Liver (tissue), 9 donors: ENCODE measurements around the gene MRTFB. TPM values are rescaled to one million over a fixed set of nuclear protein-coding genes. Genes with fewer than 3 reads are reported as not detected.

Source experiments
- DNase-seq: peaks from one replicate; pipeline ENCODE4 v3.0.0-alpha.2; 2017; ENCODE audit warnings: low spot score
- H3K27ac ChIP-seq, 2 donors: one replicate each; pipeline ENCODE4 v1.7.0; 2013; ENCODE audit warnings: inconsistent platforms in 2 of 2, low read length in 2 of 2, control low read depth in 1 of 2, low read depth in 1 of 2, mild to moderate bottlenecking in 1 of 2
- H3K27me3 ChIP-seq, 4 donors: one replicate each; pipeline versions ENCODE4 v1.6.1 to v1.7.0; 2013; ENCODE audit warnings: low read length in 3 of 4, inconsistent platforms in 1 of 4, mild to moderate bottlenecking in 1 of 4, moderate library complexity in 1 of 4; ENCODE audit not compliant: control insufficient read depth in 4 of 4, insufficient read depth in 4 of 4
- H3K36me3 ChIP-seq, 4 donors: one replicate each; pipeline versions ENCODE4 v1.6.1 to v1.7.0; 2013; ENCODE audit warnings: low read length in 3 of 4, mild to moderate bottlenecking in 3 of 4, low read depth in 1 of 4, moderate library complexity in 1 of 4; ENCODE audit not compliant: control insufficient read depth in 4 of 4, insufficient read depth in 3 of 4
- H3K4me1 ChIP-seq, 4 donors: one replicate each; pipeline versions ENCODE4 v1.6.1 to v1.7.0; 2013; ENCODE audit warnings: low read length in 3 of 4, mild to moderate bottlenecking in 3 of 4, moderate library complexity in 1 of 4; ENCODE audit not compliant: control insufficient read depth in 4 of 4, insufficient read depth in 4 of 4
- H3K4me3 ChIP-seq, 3 donors: one replicate each; pipeline versions ENCODE4 v1.6.1 to v1.7.0; 2013; ENCODE audit warnings: low read length in 3 of 3, control low read depth in 1 of 3, low read depth in 1 of 3, mild to moderate bottlenecking in 1 of 3
- H3K9ac ChIP-seq, 2 donors: one replicate each; pipeline ENCODE4 v1.7.0; 2013; ENCODE audit warnings: low read length in 2 of 2, mild to moderate bottlenecking in 2 of 2, moderate library complexity in 2 of 2, control low read depth in 1 of 2, low read depth in 1 of 2
- H3K9me3 ChIP-seq, 4 donors: one replicate each; pipeline versions ENCODE4 v1.6.1 to v1.7.0; 2013; ENCODE audit warnings: low read length in 3 of 4; ENCODE audit not compliant: control insufficient read depth in 4 of 4
- EGR1 ChIP-seq, 2 donors: IDR thresholded peaks; 2 replicates each; pipeline ENCODE4 v1.6.1; 2016 to 2018; ENCODE audit warnings: antibody characterized with exemption in 2 of 2, low read depth in 2 of 2
- FOXA2 ChIP-seq: IDR thresholded peaks from 2 replicates; pipeline ENCODE4 v1.6.1; 2016; ENCODE audit warnings: antibody characterized with exemption
- GABPA ChIP-seq, 2 donors: IDR thresholded peaks in 1 of 2; conservative IDR thresholded peaks in 1 of 2; 2 replicates each; pipeline ENCODE4 v1.6.1; 2016; ENCODE audit warnings: antibody characterized with exemption in 2 of 2, mild to moderate bottlenecking in 1 of 2, moderate library complexity in 1 of 2
- HNF4A ChIP-seq, 2 donors: conservative IDR thresholded peaks; 2 replicates each; pipeline ENCODE4 v1.6.1; 2016; ENCODE audit warnings: antibody characterized with exemption in 2 of 2, mild to moderate bottlenecking in 2 of 2
- JUND ChIP-seq, 2 donors: IDR thresholded peaks; 2 replicates each; pipeline ENCODE4 v1.6.1; 2016; ENCODE audit warnings: antibody characterized with exemption in 2 of 2
- RAD21 ChIP-seq, 2 donors: IDR thresholded peaks; 2 replicates each; pipeline ENCODE4 v1.6.1; 2016; ENCODE audit warnings: antibody characterized with exemption in 2 of 2, mild to moderate bottlenecking in 2 of 2
- RXRA ChIP-seq, 2 donors: IDR thresholded peaks; 2 replicates each; pipeline ENCODE4 v1.6.1; 2017 to 2018; ENCODE audit warnings: antibody characterized with exemption in 2 of 2, mild to moderate bottlenecking in 1 of 2
- SP1 ChIP-seq: IDR thresholded peaks from 2 replicates; pipeline ENCODE4 v1.6.1; 2018; ENCODE audit warnings: antibody characterized with exemption, mild to moderate bottlenecking
- TAF1 ChIP-seq: conservative IDR thresholded peaks from 2 replicates; pipeline ENCODE4 v1.6.1; 2016; ENCODE audit warnings: antibody characterized with exemption, mild to moderate bottlenecking
- WGBS: extraction: QIAGEN DNeasy Blood & Tissue Kit; methylation state at CpG from one replicate; pipeline ENCODE4 v1.1.7; 2013; 5-methylcytosine and 5-hydroxymethylcytosine counted together
- polyA plus RNA-seq, 2 donors: library from polyadenylated mRNA; stranded (reverse) in 1 of 2; unstranded in 1 of 2; fragments of 200-250 nt in 1 of 2; fragments of >200 nt in 1 of 2; fragmentation: Nextera tagmentation in 1 of 2; extraction: Ambion mirVana in 1 of 2; gene quantifications; one replicate each; pipeline versions ENCODE4 v1.2.1 to v1.2.3, GENCODE V29; 2013 to 2015
- total RNA-seq, 2 donors: library from RNA; depleted of rRNA; stranded (reverse); fragments of >200 nt; gene quantifications; one replicate each; pipeline ENCODE4 v1.2.3, GENCODE V29; 2014
- TF ChIP-seq, protein P1 (sequence below): fragments of 150-350 bp; IDR thresholded peaks from 2 replicates; pipeline ENCODE4 v1.5.1; 2017; ENCODE audit warnings: improper control_type of control experiment, low read depth, low read length; ENCODE audit not compliant: missing input control
- TF ChIP-seq, protein P2 (sequence below): IDR thresholded peaks from 2 replicates; pipeline ENCODE4 v1.6.1; 2016; ENCODE audit warnings: antibody characterized with exemption
- TF ChIP-seq, protein P3 (sequence below): IDR thresholded peaks from 2 replicates; pipeline ENCODE4 v1.6.1; 2016; ENCODE audit warnings: antibody characterized with exemption
- TF ChIP-seq, protein P4 (sequence below): IDR thresholded peaks from 2 replicates; pipeline ENCODE4 v1.6.1; 2016; ENCODE audit warnings: antibody characterized with exemption, mild to moderate bottlenecking
- TF ChIP-seq, protein P5 (sequence below): IDR thresholded peaks from 2 replicates; pipeline ENCODE4 v1.6.1; 2016; ENCODE audit warnings: antibody characterized with exemption
- donor health status: healthy.
- donor health status: healthy.
- donor health status: healthy.
- donor health status: healthy.
- donor health status: healthy.

Gene MRTFB
- total and polyA plus RNA-seq, 4 donors: 4.1 to 14.2 (median 5.8) TPM

DNA sequence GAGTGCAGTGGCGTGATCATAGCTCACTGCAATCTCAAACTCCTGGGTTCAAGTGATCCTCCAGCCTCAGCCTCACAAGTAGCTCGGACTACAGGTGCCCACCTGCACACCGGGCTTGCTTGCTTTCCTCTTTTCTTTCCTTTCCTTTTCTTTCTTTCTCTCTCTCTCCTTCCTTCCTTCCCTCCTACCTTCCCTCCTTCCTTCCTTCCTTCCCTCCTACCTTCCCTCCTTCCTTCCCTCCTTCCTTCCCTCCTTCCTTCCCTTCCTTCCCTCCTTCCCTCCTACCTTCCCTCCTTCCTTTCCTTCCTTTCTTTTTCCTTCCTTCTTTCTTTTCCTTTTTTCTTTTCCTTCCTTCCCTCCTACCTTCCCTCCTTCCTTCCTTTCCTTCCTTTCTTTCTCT lies 225.5 kb downstream of the MRTFB start:
- no peaks in the 10 kb centered on the region for H3K9me3 ChIP-seq
- no peak overlapping the region for H3K9ac ChIP-seq
- H3K27ac ChIP-seq: no peak overlapping the region
- no peak for DNase-seq
- no peaks in the 10 kb centered on the region for H3K27me3 ChIP-seq
- H3K4me1 ChIP-seq: peaks cover 0 to 8% (median 2%) of the 10 kb centered on the region in 4 donors
- 94% methylated on average over 3 of the region's 3 CpGs for WGBS
- H3K36me3 ChIP-seq: no peaks in the 10 kb centered on the region
- H3K4me3 ChIP-seq: no peak overlapping the region
- TF ChIP-seq HNF4A (conservative IDR thresholded peaks at IDR 0.05) (no peak), SP1 (no peak), GABPA (IDR thresholded peaks at IDR 0.05 in 1 of 2, conservative IDR thresholded peaks at IDR 0.05 in 1 of 2) (no peak), RXRA (IDR thresholded peaks at IDR 0.05) (no peak), TAF1 (no peak), JUND (IDR thresholded peaks at IDR 0.05) (no peak), RAD21 (IDR thresholded peaks at IDR 0.05) (no peak), FOXA2 (no peak), EGR1 (IDR thresholded peaks at IDR 0.05; ENCODE audit: low read depth in 2 of 2) (no peak)
- TF ChIP-seq, protein P1, sequence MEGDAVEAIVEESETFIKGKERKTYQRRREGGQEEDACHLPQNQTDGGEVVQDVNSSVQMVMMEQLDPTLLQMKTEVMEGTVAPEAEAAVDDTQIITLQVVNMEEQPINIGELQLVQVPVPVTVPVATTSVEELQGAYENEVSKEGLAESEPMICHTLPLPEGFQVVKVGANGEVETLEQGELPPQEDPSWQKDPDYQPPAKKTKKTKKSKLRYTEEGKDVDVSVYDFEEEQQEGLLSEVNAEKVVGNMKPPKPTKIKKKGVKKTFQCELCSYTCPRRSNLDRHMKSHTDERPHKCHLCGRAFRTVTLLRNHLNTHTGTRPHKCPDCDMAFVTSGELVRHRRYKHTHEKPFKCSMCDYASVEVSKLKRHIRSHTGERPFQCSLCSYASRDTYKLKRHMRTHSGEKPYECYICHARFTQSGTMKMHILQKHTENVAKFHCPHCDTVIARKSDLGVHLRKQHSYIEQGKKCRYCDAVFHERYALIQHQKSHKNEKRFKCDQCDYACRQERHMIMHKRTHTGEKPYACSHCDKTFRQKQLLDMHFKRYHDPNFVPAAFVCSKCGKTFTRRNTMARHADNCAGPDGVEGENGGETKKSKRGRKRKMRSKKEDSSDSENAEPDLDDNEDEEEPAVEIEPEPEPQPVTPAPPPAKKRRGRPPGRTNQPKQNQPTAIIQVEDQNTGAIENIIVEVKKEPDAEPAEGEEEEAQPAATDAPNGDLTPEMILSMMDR: no peak
- TF ChIP-seq, protein P2, sequence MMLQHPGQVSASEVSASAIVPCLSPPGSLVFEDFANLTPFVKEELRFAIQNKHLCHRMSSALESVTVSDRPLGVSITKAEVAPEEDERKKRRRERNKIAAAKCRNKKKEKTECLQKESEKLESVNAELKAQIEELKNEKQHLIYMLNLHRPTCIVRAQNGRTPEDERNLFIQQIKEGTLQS: no peak
- TF ChIP-seq, protein P3, sequence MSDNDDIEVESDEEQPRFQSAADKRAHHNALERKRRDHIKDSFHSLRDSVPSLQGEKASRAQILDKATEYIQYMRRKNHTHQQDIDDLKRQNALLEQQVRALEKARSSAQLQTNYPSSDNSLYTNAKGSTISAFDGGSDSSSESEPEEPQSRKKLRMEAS: no peak
- TF ChIP-seq, protein P4, sequence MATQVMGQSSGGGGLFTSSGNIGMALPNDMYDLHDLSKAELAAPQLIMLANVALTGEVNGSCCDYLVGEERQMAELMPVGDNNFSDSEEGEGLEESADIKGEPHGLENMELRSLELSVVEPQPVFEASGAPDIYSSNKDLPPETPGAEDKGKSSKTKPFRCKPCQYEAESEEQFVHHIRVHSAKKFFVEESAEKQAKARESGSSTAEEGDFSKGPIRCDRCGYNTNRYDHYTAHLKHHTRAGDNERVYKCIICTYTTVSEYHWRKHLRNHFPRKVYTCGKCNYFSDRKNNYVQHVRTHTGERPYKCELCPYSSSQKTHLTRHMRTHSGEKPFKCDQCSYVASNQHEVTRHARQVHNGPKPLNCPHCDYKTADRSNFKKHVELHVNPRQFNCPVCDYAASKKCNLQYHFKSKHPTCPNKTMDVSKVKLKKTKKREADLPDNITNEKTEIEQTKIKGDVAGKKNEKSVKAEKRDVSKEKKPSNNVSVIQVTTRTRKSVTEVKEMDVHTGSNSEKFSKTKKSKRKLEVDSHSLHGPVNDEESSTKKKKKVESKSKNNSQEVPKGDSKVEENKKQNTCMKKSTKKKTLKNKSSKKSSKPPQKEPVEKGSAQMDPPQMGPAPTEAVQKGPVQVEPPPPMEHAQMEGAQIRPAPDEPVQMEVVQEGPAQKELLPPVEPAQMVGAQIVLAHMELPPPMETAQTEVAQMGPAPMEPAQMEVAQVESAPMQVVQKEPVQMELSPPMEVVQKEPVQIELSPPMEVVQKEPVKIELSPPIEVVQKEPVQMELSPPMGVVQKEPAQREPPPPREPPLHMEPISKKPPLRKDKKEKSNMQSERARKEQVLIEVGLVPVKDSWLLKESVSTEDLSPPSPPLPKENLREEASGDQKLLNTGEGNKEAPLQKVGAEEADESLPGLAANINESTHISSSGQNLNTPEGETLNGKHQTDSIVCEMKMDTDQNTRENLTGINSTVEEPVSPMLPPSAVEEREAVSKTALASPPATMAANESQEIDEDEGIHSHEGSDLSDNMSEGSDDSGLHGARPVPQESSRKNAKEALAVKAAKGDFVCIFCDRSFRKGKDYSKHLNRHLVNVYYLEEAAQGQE: no peak
- TF ChIP-seq, protein P5, sequence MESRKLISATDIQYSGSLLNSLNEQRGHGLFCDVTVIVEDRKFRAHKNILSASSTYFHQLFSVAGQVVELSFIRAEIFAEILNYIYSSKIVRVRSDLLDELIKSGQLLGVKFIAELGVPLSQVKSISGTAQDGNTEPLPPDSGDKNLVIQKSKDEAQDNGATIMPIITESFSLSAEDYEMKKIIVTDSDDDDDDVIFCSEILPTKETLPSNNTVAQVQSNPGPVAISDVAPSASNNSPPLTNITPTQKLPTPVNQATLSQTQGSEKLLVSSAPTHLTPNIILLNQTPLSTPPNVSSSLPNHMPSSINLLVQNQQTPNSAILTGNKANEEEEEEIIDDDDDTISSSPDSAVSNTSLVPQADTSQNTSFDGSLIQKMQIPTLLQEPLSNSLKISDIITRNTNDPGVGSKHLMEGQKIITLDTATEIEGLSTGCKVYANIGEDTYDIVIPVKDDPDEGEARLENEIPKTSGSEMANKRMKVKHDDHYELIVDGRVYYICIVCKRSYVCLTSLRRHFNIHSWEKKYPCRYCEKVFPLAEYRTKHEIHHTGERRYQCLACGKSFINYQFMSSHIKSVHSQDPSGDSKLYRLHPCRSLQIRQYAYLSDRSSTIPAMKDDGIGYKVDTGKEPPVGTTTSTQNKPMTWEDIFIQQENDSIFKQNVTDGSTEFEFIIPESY: no peak
